ENCODE data around the gene CHIA. TPM values are rescaled to one million over a fixed set of nuclear protein-coding genes. Genes with fewer than 3 reads are reported as not detected.

The CHIA gene
- total RNA-seq = not detected

- DNase-seq (ENCODE audit: low spot score in 2 of 2) = no peak
- intact Hi-C loops (cut with DNase I; ENCODE audit: low total_unique reads) = no loop called here
- no peaks in the 10 kb centered on the region for H3K36me3 ChIP-seq
- no peak within 1 kb of the TSS for H3K4me3 ChIP-seq
- TF ChIP-seq POLR2A (IDR thresholded peaks at IDR 0.05) (no peak), POLR2AphosphoS5 (IDR thresholded peaks at IDR 0.05) (no peak)
- TF ChIP-seq, protein P1, sequence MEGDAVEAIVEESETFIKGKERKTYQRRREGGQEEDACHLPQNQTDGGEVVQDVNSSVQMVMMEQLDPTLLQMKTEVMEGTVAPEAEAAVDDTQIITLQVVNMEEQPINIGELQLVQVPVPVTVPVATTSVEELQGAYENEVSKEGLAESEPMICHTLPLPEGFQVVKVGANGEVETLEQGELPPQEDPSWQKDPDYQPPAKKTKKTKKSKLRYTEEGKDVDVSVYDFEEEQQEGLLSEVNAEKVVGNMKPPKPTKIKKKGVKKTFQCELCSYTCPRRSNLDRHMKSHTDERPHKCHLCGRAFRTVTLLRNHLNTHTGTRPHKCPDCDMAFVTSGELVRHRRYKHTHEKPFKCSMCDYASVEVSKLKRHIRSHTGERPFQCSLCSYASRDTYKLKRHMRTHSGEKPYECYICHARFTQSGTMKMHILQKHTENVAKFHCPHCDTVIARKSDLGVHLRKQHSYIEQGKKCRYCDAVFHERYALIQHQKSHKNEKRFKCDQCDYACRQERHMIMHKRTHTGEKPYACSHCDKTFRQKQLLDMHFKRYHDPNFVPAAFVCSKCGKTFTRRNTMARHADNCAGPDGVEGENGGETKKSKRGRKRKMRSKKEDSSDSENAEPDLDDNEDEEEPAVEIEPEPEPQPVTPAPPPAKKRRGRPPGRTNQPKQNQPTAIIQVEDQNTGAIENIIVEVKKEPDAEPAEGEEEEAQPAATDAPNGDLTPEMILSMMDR (IDR thresholded peaks at IDR 0.05) = no peak
- no peaks in the 10 kb centered on the region for H3K27me3 ChIP-seq
- H3K4me1 ChIP-seq = no peaks in the 10 kb centered on the region
- H3K27ac ChIP-seq = no peak within 1 kb of the TSS
- H3K9me3 ChIP-seq = no peaks in the 10 kb centered on the region
These were observed at the start of gene CHIA for GRCh38 chr1:111290630-111291029. CHIA (plus strand) TSS chr1:111290851; CDS start chr1:111310468, 19,617 bp downstream.

DNA sequence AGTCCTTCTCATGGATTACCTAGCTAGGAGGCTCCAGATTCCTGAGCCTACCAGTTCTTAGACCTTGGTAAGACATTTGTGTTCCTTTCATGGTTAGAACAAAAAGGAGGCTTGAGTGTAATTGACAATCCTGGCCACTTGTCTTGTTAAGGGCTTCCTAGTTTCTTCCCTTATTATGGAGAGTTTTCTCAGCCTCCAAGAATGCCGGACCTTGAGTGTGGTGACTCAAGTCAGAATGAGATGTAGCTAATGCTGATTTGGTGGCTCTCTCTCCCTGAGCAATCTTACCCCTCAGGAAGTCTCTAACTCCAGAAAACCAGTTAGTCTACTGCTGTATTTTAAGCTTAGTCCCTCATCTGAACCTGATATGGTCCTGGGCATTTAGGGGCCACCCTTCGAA is 48.9 kb upstream of the CHIA start:
- no peaks in the 10 kb centered on the region for H3K27me3 ChIP-seq
- no peaks in the 10 kb centered on the region for H3K36me3 ChIP-seq
- TF ChIP-seq POLR2AphosphoS5 (IDR thresholded peaks at IDR 0.05) (no peak), POLR2A (IDR thresholded peaks at IDR 0.05) (no peak)
- TF ChIP-seq, protein P1 (IDR thresholded peaks at IDR 0.05) = no peak
- no peak for DNase-seq (ENCODE audit: low spot score in 2 of 2)
- intact Hi-C loops (cut with DNase I; ENCODE audit: low total_unique reads) = no loop called here
- no peaks in the 10 kb centered on the region for H3K4me1 ChIP-seq
- no peak overlapping the region for H3K4me3 ChIP-seq
- H3K27ac ChIP-seq = no peak overlapping the region
- no peaks in the 10 kb centered on the region for H3K9me3 ChIP-seq

DNA sequence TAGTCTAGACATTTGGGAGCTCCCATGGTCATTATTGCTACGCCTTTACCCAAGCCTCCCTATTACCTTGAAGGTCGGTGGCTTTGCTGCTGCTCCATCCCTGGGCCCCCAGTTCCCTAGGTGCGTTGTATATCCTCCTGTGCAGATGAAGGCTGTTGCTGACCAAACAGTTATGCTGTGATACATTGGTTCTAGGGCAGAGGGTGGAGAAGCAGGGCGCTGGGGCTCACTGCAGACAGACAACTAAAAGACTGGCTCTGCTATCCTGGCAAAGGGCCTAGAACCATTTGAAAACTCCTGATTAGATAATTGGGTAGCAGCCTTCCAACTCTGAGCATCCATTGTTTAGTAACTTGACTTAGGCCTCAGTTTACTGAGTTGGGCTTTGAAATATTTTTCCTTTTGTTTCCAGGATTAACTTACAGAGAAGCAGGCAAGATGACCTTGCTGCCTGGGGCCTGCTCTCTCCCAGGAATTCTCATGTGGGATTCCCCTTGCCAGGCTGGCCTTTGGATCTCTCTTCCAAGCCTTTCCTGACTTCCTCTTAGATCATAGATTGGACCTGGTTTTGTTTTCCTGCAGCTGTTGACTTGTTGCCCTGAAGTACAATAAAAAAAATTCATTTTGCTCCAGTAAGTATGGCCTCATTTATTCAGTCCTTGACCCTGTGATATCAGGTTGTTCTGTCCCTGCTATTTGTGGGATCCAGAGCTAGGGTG is 47.7 kb upstream of the CHIA start:
- intact Hi-C loops (cut with DNase I; ENCODE audit: low total_unique reads) = no loop called here
- Histone ChIP-seq H3K36me3 (no peaks in the 10 kb centered on the region), H3K9me3 (no peaks in the 10 kb centered on the region), H3K27ac (peak overlapping the region in 1 of 2 donors; percentile 21), H3K4me1 (no peaks in the 10 kb centered on the region), H3K4me3 (no peak overlapping the region), H3K27me3 (no peaks in the 10 kb centered on the region)
- no peak for DNase-seq (ENCODE audit: low spot score in 2 of 2)
- TF ChIP-seq POLR2AphosphoS5 (IDR thresholded peaks at IDR 0.05) (no peak), POLR2A (IDR thresholded peaks at IDR 0.05) (no peak)
- TF ChIP-seq, protein P1 (IDR thresholded peaks at IDR 0.05) = no peak

- TF ChIP-seq, protein P1 (IDR thresholded peaks at IDR 0.05) = no peak
- Histone ChIP-seq H3K4me3 (no peak overlapping the region), H3K36me3 (no peaks in the 10 kb centered on the region), H3K27me3 (no peaks in the 10 kb centered on the region), H3K27ac (no peak overlapping the region), H3K9me3 (no peaks in the 10 kb centered on the region), H3K4me1 (no peaks in the 10 kb centered on the region)
- intact Hi-C loops (cut with DNase I; ENCODE audit: low total_unique reads) = no loop called here
- DNase-seq (ENCODE audit: low spot score in 2 of 2) = no peak
These were observed 43.4 kb upstream of the CHIA start for GRCh38 chr1:111247125-111247838.

DNA sequence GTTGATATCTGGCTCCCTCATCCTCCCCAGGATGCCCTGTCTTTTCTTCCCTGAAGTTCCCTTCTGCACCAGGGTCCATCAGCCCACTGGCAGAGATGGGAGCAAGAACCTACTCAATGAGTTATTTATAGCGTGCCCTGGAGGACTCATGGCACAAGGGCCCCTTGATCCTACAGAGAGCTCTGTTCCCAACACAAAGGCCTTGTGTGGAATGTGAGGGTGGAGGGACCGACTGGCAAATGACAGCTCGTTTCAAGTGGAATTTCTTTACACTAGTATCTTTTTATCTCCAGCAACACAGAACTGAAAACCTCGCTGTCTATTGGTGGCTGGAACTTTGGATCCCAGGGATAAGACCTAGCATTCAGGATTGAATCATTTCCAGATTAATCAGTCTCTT is 40.7 kb upstream of the CHIA start:
- Histone ChIP-seq H3K36me3 (no peaks in the 10 kb centered on the region), H3K9me3 (no peaks in the 10 kb centered on the region), H3K4me3 (no peak overlapping the region), H3K4me1 (no peaks in the 10 kb centered on the region), H3K27me3 (no peaks in the 10 kb centered on the region), H3K27ac (no peak overlapping the region)
- intact Hi-C loops (cut with DNase I; ENCODE audit: low total_unique reads) = loop anchor here (1.0 kb wide), 1 partner anchor 35 kb away; no protein-coding TSS in a partner anchor
- TF ChIP-seq POLR2A (IDR thresholded peaks at IDR 0.05) (no peak), POLR2AphosphoS5 (IDR thresholded peaks at IDR 0.05) (no peak)
- TF ChIP-seq, protein P1 (IDR thresholded peaks at IDR 0.05) = no peak
- DNase-seq (ENCODE audit: low spot score in 2 of 2) = no peak
